ENCODE measurements around the gene GNPDA1. TPM values are rescaled to one million over a fixed set of nuclear protein-coding genes. Genes with fewer than 3 reads are reported as not detected.

The GNPDA1 gene
- total RNA-seq, 1 donor from 2014 or later = 89.8 TPM

DNA sequence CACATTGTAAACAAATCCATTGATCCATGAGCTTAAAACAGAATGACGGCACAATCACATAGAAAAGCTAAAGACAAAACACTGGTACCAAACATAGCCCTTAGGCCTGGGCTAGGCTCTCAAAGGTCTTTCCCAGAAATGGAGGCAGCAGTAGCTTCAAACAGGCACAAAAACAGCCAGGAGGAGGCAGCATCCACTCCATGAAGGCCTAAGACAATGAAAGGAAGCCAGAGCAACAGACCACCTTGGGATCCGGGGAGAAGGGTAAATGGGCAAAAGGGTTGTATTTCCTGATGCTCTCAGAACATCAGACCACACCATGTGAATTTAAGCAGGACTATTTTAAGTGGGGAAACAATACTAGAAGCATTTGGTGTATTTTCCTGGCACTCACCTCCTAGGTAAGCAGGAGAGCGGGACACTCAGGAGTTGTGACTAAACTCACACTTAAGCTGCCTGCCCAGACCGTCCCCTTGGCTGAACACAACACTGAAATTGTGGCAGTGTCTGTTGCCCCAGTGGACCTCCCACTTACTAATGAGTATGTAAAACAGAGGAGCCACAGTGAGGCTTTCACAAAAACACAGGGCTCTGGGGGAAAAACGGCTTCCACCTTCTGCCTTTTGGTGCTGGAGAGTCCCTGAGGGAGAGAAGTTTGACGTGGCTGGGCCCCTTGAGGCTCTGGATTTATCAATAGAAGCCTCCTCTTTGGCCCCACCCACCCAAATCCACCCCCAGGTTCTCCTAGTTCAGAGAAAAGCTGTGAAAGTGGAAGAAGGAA is 11.9 kb downstream of the GNPDA1 start:
- TF ChIP-seq, protein P1, sequence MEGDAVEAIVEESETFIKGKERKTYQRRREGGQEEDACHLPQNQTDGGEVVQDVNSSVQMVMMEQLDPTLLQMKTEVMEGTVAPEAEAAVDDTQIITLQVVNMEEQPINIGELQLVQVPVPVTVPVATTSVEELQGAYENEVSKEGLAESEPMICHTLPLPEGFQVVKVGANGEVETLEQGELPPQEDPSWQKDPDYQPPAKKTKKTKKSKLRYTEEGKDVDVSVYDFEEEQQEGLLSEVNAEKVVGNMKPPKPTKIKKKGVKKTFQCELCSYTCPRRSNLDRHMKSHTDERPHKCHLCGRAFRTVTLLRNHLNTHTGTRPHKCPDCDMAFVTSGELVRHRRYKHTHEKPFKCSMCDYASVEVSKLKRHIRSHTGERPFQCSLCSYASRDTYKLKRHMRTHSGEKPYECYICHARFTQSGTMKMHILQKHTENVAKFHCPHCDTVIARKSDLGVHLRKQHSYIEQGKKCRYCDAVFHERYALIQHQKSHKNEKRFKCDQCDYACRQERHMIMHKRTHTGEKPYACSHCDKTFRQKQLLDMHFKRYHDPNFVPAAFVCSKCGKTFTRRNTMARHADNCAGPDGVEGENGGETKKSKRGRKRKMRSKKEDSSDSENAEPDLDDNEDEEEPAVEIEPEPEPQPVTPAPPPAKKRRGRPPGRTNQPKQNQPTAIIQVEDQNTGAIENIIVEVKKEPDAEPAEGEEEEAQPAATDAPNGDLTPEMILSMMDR (IDR thresholded peaks at IDR 0.05) = peak; percentile 52
- TF ChIP-seq EZH2phosphoT487 (IDR thresholded peaks at IDR 0.05) = no peak
- Histone ChIP-seq H4K20me1 (ENCODE audit: low read depth) (no peaks in the 10 kb centered on the region), H2AFZ (replicated peaks) (no peak overlapping the region), H3K9ac (no peak overlapping the region), H3F3A (ENCODE audit: low read depth) (peaks cover 4% of the 10 kb centered on the region), H3K9me3 (ENCODE audit: low read depth) (no peaks in the 10 kb centered on the region), H3K4me3 (no peak overlapping the region), H3K36me3 (no peaks in the 10 kb centered on the region), H3K4me2 (no peak overlapping the region), H3K79me2 (ENCODE audit: low read depth) (no peaks in the 10 kb centered on the region), H3K4me1 (no peaks in the 10 kb centered on the region), H3K27me3 (no peaks in the 10 kb centered on the region), H3K27ac (no peak overlapping the region)
- Mint-ChIP-seq H3K27me3 (ENCODE audit: insufficient read depth, low read depth) (peaks cover 2% of the 10 kb centered on the region), H3K4me1 (no peaks in the 10 kb centered on the region), H3K4me3 (no peak overlapping the region), H3K36me3 (peaks cover 22% of the 10 kb centered on the region), H3K27ac (no peak overlapping the region), H3K9me3 (no peaks in the 10 kb centered on the region)
- DNase-seq (ENCODE audit: low spot score) = peak; percentile 61

DNA sequence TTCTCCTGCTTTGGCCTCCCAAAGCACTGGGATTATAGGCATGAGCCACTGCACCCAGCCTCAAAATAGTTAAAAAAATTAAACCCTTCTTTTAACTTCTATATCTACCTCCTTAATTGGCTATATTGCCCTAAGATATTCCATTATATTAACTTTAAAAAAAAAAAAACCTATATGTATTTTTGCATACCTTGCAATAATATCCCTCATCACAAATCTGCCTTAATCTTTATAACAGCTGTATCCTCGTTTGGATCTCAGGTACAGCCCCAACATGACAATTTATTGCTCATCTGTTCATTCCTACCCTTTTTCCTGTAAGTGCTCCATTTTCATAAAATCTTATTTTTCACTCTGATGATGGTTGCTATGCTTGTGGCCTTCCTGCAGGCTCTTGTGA is 12.7 kb downstream of the GNPDA1 start:
- no peak for TF ChIP-seq EZH2phosphoT487 (IDR thresholded peaks at IDR 0.05)
- Mint-ChIP-seq H3K27ac (no peak overlapping the region), H3K4me3 (no peak overlapping the region), H3K4me1 (no peaks in the 10 kb centered on the region), H3K36me3 (peaks cover 19% of the 10 kb centered on the region), H3K9me3 (no peaks in the 10 kb centered on the region), H3K27me3 (ENCODE audit: insufficient read depth, low read depth) (peaks cover 2% of the 10 kb centered on the region)
- Histone ChIP-seq H3K27ac (no peak overlapping the region), H3K36me3 (no peaks in the 10 kb centered on the region), H3K79me2 (ENCODE audit: low read depth) (no peaks in the 10 kb centered on the region), H3K9ac (no peak overlapping the region), H3K27me3 (no peaks in the 10 kb centered on the region), H3F3A (ENCODE audit: low read depth) (peaks cover 4% of the 10 kb centered on the region), H3K4me3 (no peak overlapping the region), H4K20me1 (ENCODE audit: low read depth) (no peaks in the 10 kb centered on the region), H3K4me1 (no peaks in the 10 kb centered on the region), H3K4me2 (no peak overlapping the region), H2AFZ (replicated peaks) (no peak overlapping the region), H3K9me3 (ENCODE audit: low read depth) (no peaks in the 10 kb centered on the region)
- no peak for DNase-seq (ENCODE audit: low spot score)

DNA sequence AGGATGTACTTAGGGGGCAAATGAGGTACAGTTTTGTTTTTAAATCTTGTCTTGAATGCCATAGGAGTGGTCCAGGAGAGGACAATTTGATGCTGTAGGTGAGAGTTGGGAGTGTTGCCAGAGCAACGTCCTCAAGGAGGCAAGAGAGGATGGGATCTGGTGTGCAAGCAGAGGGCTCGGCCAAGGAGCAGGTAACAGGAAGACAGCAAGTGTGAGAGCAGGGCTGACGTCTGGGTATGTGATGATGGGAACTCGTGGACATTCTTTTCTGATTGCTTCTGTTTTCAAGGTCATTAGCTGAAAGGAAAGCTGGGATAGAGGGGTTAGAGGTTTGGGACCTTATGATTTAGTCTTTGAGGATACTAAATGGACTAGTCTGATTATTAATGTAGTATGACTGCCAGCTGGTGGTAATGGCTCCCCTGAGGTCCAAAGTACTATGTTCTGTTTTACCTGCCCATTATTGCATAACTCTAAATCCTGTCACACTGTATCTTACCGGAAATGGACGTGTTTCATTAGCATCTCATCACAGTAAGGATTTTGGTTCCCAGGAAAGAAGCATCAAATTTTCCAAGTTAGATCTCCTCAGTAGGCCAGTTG is 15.4 kb downstream of the GNPDA1 start:
- no peak for DNase-seq (ENCODE audit: low spot score)
- no peaks in the 10 kb centered on the region for H3K9me3 ChIP-seq (ENCODE audit: low read depth)
- no peaks in the 10 kb centered on the region for H3K27me3 ChIP-seq
- TF ChIP-seq EZH2 (IDR thresholded peaks at IDR 0.05) (no peak), EZH2phosphoT487 (IDR thresholded peaks at IDR 0.05) (no peak)
- Mint-ChIP-seq H3K36me3 (peaks cover 17% of the 10 kb centered on the region), H3K4me1 (no peaks in the 10 kb centered on the region), H3K9me3 (no peaks in the 10 kb centered on the region), H3K4me3 (no peak overlapping the region), H3K27ac (no peak overlapping the region), H3K27me3 (ENCODE audit: insufficient read depth, low read depth) (no peaks in the 10 kb centered on the region)
- H3K27ac ChIP-seq = no peak overlapping the region
- H3K4me2 ChIP-seq = no peak overlapping the region
- H3K4me3 ChIP-seq = no peak overlapping the region
- no peak overlapping the region for H3K9ac ChIP-seq
- no peak overlapping the region for H2AFZ ChIP-seq (replicated peaks)
- no peaks in the 10 kb centered on the region for H3K79me2 ChIP-seq (ENCODE audit: low read depth)
- H3K4me1 ChIP-seq = no peaks in the 10 kb centered on the region
- no peaks in the 10 kb centered on the region for H4K20me1 ChIP-seq (ENCODE audit: low read depth)
- no peaks in the 10 kb centered on the region for H3K36me3 ChIP-seq
- H3F3A ChIP-seq (ENCODE audit: low read depth) = peaks cover 4% of the 10 kb centered on the region

DNA sequence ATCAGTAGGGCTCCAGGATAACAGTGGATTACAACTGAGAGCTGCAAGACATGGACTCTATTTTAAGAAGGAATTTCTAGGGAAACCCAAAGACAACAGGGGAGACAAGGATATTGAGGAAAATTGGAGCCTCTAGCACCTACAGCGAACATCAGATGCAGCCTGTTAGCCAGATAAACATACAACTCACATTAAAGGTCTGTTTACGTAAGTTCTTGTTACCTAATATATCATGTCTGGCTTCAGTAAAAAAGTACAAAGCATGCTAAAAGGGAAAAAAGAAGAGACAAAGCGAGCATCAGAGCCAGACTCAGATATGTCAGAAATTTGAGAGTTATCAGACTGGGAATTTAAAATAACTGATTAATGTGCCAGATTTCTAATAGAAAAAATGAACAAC is 17.2 kb downstream of the GNPDA1 start:
- Mint-ChIP-seq H3K4me3 (no peak overlapping the region), H3K27ac (no peak overlapping the region), H3K36me3 (peaks cover 20% of the 10 kb centered on the region), H3K4me1 (no peaks in the 10 kb centered on the region), H3K27me3 (ENCODE audit: insufficient read depth, low read depth) (no peaks in the 10 kb centered on the region), H3K9me3 (no peaks in the 10 kb centered on the region)
- H3K9ac ChIP-seq = no peak overlapping the region
- no peak overlapping the region for H3K4me3 ChIP-seq
- H3K9me3 ChIP-seq (ENCODE audit: low read depth) = no peaks in the 10 kb centered on the region
- H3K27ac ChIP-seq = no peak overlapping the region
- H2AFZ ChIP-seq (replicated peaks) = no peak overlapping the region
- no peaks in the 10 kb centered on the region for H3K4me1 ChIP-seq
- no peaks in the 10 kb centered on the region for H3K79me2 ChIP-seq (ENCODE audit: low read depth)
- H3K27me3 ChIP-seq = no peaks in the 10 kb centered on the region
- TF ChIP-seq EZH2 (IDR thresholded peaks at IDR 0.05) (no peak), EZH2phosphoT487 (IDR thresholded peaks at IDR 0.05) (no peak)
- TF ChIP-seq, protein P1 (IDR thresholded peaks at IDR 0.05) = no peak
- H3K36me3 ChIP-seq = no peaks in the 10 kb centered on the region
- no peaks in the 10 kb centered on the region for H4K20me1 ChIP-seq (ENCODE audit: low read depth)
- DNase-seq (ENCODE audit: low spot score) = no peak
- peaks cover 2% of the 10 kb centered on the region for H3F3A ChIP-seq (ENCODE audit: low read depth)
- H3K4me2 ChIP-seq = no peak overlapping the region
